Ureter (tissue), 1 donor: ENCODE results near the gene ASPG. TPM values are rescaled to one million over a fixed set of nuclear protein-coding genes. Genes with fewer than 3 reads are reported as not detected.
A peak's percentile ranks its signal among the peaks of the same experiment; 100 is the strongest.
"Not testable (repeated sequence)": the region's sequence is repeated elsewhere in the genome, so short reads cannot be mapped to it uniquely, and the experiment has no call there.

Experiments used
- DNase-seq: peaks from one replicate; pipeline ENCODE4 v3.0.0-alpha.2; 2020; ENCODE audit warnings: low spot score
- total RNA-seq: library from RNA; stranded (reverse); gene quantifications from one replicate; pipeline ENCODE4 v1.2.4, GENCODE V29; 2023
- donor health status: DM: yes; HTN: yes; CAD: no.

The ASPG gene
- total RNA-seq, 1 donor from 2014 or later: 6.4 TPM

DNA sequence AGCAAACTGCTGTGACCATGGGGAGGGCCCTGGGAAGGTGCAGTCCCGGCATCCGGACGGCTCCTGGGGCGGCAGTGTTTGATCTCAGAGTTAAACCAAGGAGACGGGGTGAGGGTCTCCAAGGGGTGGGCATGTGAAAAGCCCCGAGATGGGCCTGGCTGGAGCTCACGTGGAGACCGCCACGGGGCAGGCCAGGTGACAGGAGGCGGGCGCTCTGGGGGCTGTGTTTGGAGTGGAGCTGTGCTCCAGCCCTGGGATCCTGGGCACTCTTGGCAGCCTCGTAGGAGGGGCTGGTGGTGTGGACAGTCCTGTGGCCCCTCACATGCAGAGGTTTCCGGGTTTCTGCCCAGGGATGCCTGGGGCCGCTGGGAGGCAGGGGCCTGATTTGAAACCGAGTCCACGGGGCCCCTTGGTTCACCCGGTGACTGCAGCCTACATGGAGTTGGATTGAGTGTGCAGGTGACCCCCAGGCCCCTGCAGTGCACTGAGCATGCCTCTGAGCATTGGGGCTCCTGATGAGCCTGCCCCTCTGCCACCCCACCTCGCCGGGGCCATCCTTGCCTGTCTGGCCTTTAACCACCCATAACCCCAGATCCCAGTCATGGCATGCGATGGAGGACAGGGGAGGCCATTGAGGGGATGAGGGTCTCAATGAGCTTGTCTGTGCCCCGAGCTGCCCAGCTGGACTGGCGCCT is 61.3 kb downstream of the ASPG start:
- no peak for DNase-seq

- DNase-seq: no peak
Measured at GRCh38 chr14:104147346-104148125, 62.0 kb downstream of the ASPG start.

GRCh38 chr14:104148433-104149277 is 63.2 kb downstream of the ASPG start:
- no peak for DNase-seq

GRCh38 chr14:104149278-104149595 is 63.7 kb downstream of the ASPG start:
- no peak for DNase-seq

- DNase-seq: no peak
Measured at GRCh38 chr14:104149617-104150135, 64.2 kb downstream of the ASPG start.

GRCh38 chr14:104150136-104151025 is 64.9 kb downstream of the ASPG start:
- DNase-seq: peak; percentile 67

DNA sequence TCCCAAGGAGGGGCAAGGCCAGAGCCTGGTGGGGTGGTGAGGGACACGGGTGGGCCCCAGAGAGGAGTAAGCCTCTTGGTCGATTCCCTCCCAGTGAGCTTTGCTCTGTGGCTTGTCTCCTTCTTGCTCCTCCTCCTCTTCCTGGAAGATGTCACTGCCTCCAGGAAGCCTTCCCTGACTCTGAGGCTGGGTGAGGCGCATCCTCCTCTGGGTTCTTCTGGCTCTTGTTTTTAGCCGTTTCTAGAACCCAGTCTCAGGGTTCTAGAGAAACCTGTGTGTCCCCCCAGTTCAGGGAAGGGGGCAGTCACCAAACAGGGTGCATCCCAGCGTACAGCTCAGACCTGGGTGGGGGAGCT is 65.5 kb downstream of the ASPG start:
- no peak for DNase-seq

DNA sequence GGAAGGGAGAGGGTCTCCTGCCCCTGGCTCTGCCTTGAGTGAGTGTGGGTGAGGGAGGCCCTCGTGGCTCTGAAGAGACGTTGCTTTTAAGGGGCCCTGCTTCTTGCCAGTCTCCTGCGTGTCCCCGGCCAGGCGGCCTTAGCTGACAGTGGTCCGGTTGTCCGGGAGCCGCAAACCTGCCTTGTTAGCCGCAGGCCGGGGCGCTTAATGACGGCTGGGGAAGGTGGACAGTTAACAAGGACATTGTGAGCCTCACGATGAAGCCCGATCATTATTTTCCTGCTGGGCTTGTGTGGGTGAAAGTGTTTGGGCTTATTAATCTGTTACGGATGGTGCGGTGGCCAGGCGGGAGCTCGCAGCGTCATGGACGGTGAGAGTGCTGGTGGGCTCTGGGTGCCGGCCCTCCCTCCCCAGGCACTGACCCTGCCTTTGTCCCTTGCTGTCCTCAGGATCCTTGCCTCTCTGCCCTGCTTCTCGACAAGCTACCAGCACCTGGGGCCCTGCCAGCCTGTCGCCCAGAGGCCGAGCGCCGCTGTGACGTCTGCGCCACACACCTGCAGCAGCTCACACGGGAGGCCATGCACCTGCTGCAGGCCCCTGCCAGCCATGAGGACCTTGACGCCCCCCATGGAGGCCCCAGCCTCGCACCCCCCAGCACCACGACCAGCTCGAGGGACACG is 66.2 kb downstream of the ASPG start:
- DNase-seq: no peak

- DNase-seq: no peak
Measured at GRCh38 chr14:104152246-104152575, 66.7 kb downstream of the ASPG start.

GRCh38 chr14:104152686-104153393 is 67.3 kb downstream of the ASPG start:
- DNase-seq: no peak

DNA sequence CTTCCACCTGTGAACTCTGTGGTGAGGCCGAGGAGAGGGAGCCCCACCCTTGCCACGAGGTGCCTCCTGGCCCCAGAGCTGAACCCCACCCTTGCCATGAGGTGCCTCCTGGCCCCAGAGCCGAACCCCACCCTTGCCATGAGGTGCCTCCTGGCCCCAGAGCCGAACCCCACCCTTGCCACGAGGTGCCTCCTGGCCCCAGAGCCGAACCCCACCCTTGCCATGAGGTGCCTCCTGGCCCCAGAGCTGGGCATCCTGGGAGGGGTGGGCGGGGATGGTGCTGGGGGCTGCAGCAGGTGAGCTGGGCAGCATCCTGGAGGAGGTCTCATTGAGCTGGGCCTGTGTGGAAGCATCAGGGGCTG is 67.9 kb downstream of the ASPG start:
- DNase-seq: not testable (repeated sequence)

DNA sequence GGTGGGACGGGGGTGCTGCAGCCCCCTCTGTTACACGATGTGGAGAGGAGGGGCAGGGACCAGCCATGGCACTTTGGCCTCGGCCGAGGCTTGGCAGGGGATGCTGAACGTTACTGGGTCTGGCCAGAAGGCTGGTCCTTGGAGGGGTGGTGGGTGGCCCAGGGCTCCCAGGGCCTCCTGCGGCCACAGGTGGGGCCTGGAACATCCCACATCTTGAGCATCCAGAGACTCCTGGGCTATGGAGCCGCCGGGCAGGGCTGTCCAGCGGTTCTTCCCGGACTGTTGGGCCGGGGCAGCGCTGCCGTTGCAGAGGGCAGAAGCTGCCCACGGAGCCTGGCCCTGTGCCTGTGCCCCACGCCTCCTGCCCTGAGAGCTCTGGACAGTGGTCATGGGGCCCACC is 68.7 kb downstream of the ASPG start:
- DNase-seq: no peak

- no peak for DNase-seq
Measured at GRCh38 chr14:104155513-104155912, 70.0 kb downstream of the ASPG start.

DNA sequence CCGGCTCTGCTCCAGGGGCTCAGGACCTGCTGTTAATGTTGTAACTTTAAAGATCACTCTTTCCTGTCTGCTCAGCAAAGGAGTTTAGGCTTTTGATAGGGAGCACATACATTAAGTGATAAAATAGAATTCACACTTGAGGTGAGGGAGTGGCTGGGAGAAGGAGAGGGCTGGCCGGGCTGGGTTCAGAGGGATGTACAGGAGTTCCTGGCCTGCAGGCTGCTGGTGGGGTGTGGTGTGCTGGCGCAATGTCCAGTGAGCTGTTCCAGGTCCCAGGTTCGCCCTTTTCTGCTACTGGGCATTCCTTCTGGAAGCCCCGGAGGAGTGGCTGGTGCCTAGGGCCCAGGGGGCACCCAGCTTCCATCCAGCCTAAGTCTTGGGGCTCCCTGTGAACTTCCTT is 70.6 kb downstream of the ASPG start:
- no peak for DNase-seq

- DNase-seq: no peak
Measured at GRCh38 chr14:104157016-104157928, 71.8 kb downstream of the ASPG start.

GRCh38 chr14:104158827-104159798 is 73.6 kb downstream of the ASPG start:
- no peak for DNase-seq

GRCh38 chr14:104159990-104160389 is 74.5 kb downstream of the ASPG start:
- no peak for DNase-seq
